GM23338 (cell line): ENCODE measurements around the gene CCDC60. TPM values are rescaled to one million over a fixed set of nuclear protein-coding genes. Genes with fewer than 3 reads are reported as not detected.

Experiments used
- ATAC-seq: fragments of 200-7000 bp; cut with Tn5 transposase; 3 replicates; pipeline ENCODE4 v1.9.1; 2020
- DNase-seq: peaks from one replicate; pipeline ENCODE4 v3.0.0-alpha.2; 2015; ENCODE audit warnings: low spot score
- H2AFZ ChIP-seq: fragments of 200-600 bp; sonication (generic); 2 replicates; pipeline ENCODE4 v1.8.0; 2016; ENCODE audit warnings: antibody characterized with exemption, mild to moderate bottlenecking, moderate library complexity
- H3F3A ChIP-seq: fragments of 200-600 bp; sonication (generic); replicated peaks from 2 replicates; pipeline ENCODE4 v1.8.0; 2017; ENCODE audit warnings: antibody characterized with exemption, mixed run types, low read depth
- H3K27ac ChIP-seq: fragments of 200-600 bp; sonication (generic); 2 replicates; pipeline ENCODE4 v1.6.1; 2016; ENCODE audit warnings: low read depth
- H3K27me3 ChIP-seq: fragments of 200-600 bp; sonication (generic); 2 replicates; pipeline ENCODE4 v1.8.0; 2016; ENCODE audit warnings: mild to moderate bottlenecking, mixed run types, moderate library complexity; ENCODE audit not compliant: insufficient read depth
- H3K36me3 ChIP-seq: fragments of 200-600 bp; sonication (generic); 2 replicates; pipeline ENCODE4 v1.8.0; 2016; ENCODE audit warnings: mild to moderate bottlenecking; ENCODE audit not compliant: insufficient read depth
- H3K4me1 ChIP-seq: fragments of 200-600 bp; sonication (generic); 2 replicates; pipeline ENCODE4 v1.8.0; 2016; ENCODE audit warnings: mild to moderate bottlenecking, moderate library complexity; ENCODE audit not compliant: insufficient read depth
- H3K4me2 ChIP-seq: fragments of 200-600 bp; sonication (generic); 2 replicates; pipeline ENCODE4 v1.7.1; 2017; ENCODE audit warnings: mixed run types
- H3K4me3 ChIP-seq: fragments of 200-600 bp; sonication (generic); 2 replicates; pipeline ENCODE4 v1.6.1; 2016; ENCODE audit warnings: mixed run types
- H3K79me2 ChIP-seq: fragments of 200-600 bp; sonication (generic); replicated peaks from 2 replicates; pipeline ENCODE4 v1.8.0; 2017; ENCODE audit warnings: mild to moderate bottlenecking; ENCODE audit not compliant: insufficient read depth
- H3K9me2 ChIP-seq: fragments of 200-600 bp; sonication (generic); 2 replicates; pipeline ENCODE4 v1.8.0; 2017; ENCODE audit not compliant: insufficient read depth
- H4K20me1 ChIP-seq: fragments of 200-600 bp; sonication (generic); replicated peaks from 2 replicates; pipeline ENCODE4 v1.8.0; 2017; ENCODE audit warnings: mild to moderate bottlenecking; ENCODE audit not compliant: insufficient read depth
- H3K27ac Mint-ChIP-seq: 2 replicates; pipeline ENCODE4 v1.8.0; 2020; ENCODE audit warnings: inconsistent platforms, mild to moderate bottlenecking, moderate library complexity, mixed read lengths
- H3K27me3 Mint-ChIP-seq: 3 replicates; pipeline ENCODE4 v1.8.0; 2022; ENCODE audit warnings: low read depth, mild to moderate bottlenecking, moderate library complexity, mixed read lengths, inconsistent platforms; ENCODE audit not compliant: insufficient read depth, poor library complexity
- H3K36me3 Mint-ChIP-seq: 3 replicates; pipeline ENCODE4 v1.8.0; 2021; ENCODE audit warnings: low read depth, mild to moderate bottlenecking, inconsistent platforms, moderate library complexity, mixed read lengths
- H3K4me1 Mint-ChIP-seq: 3 replicates; pipeline ENCODE4 v1.8.0; 2020; ENCODE audit warnings: mild to moderate bottlenecking, inconsistent platforms, mixed read lengths
- H3K4me3 Mint-ChIP-seq: 3 replicates; pipeline ENCODE4 v1.8.0; 2021; ENCODE audit warnings: moderate library complexity, mild to moderate bottlenecking, inconsistent platforms, mixed read lengths
- H3K9me3 Mint-ChIP-seq: 3 replicates; pipeline ENCODE4 v1.8.0; 2020; ENCODE audit warnings: moderate library complexity, mild to moderate bottlenecking, inconsistent platforms, mixed read lengths
- CREB1 ChIP-seq: fragments of 250-450 bp; sonication (Bioruptor Pico); IDR thresholded peaks from 2 replicates; pipeline ENCODE4 v1.5.0; 2020; ENCODE audit warnings: low read depth, mild to moderate bottlenecking, moderate library complexity
- EZH2 ChIP-seq: fragments of 200-600 bp; sonication (generic); IDR thresholded peaks from one replicate; pipeline ENCODE4 v1.8.0; 2017; ENCODE audit warnings: antibody characterized with exemption, mild to moderate bottlenecking, low read depth; ENCODE audit not compliant: unreplicated experiment
- POLR2AphosphoS5 ChIP-seq: IDR thresholded peaks from 2 replicates; pipeline ENCODE4 v1.6.1; 2016; ENCODE audit warnings: antibody characterized with exemption, low read depth
- ZNF331 ChIP-seq: fragments of 250-450 bp; sonication (Bioruptor Pico); IDR thresholded peaks from 2 replicates; pipeline ENCODE4 v1.5.0; 2020; ENCODE audit warnings: low read depth, mild to moderate bottlenecking, moderate library complexity
- polyA plus RNA-seq: library from polyadenylated mRNA; unstranded; fragments of >200 nt; fragmentation: Nextera tagmentation; extraction: Ambion mirVana; gene quantifications from 2 replicates; pipeline ENCODE4 v1.2.1, GENCODE V29; 2016
- total RNA-seq: library from RNA; depleted of rRNA; stranded (reverse); fragments of >200 nt; shearing (Covaris generic); gene quantifications from 2 replicates; pipeline ENCODE4 v1.2.3, GENCODE V29; 2014
- TF ChIP-seq, protein P1 (sequence below): fragments of 250-450 bp; sonication (Bioruptor Pico); IDR thresholded peaks from 2 replicates; pipeline ENCODE4 v1.5.0; 2020; ENCODE audit warnings: mild to moderate bottlenecking, moderate library complexity
- TF ChIP-seq, protein P2 (sequence below): IDR thresholded peaks from one replicate; pipeline ENCODE4 v1.6.1; 2018; ENCODE audit warnings: antibody characterized with exemption; ENCODE audit not compliant: unreplicated experiment
- TF ChIP-seq, protein P3 (sequence below): IDR thresholded peaks from 2 replicates; pipeline ENCODE4 v1.6.1; 2016; ENCODE audit warnings: antibody characterized with exemption

The CCDC60 gene
- total and polyA plus RNA-seq, 2 experiments from 2014 or later: 0.53 TPM; not detected in 1

DNA sequence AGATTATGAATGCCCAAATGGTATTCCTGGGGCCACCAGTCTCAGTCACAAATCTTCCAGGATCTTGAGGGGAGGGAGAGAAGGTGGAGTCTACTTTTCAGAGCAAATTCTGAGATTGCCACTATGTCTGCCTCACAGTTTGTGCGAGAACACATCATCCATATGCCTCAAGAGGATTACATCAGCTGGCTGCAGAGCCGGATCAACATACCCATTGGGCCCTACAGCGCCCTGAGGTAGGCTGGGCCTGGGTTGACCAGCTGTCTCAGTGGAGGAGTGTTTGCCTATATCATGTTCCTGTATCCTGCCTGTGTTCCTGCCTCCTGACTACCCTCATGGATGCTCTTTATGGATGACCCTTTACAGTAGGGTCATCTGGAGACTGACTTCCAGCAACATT, 205.9 kb downstream of the CCDC60 start:
- Histone ChIP-seq H3F3A (no peaks in the 10 kb centered on the region), H3K9me2 (no peaks in the 10 kb centered on the region), H3K4me3 (no peak overlapping the region), H4K20me1 (no peaks in the 10 kb centered on the region), H2AFZ (no peak overlapping the region), H3K36me3 (no peaks in the 10 kb centered on the region), H3K79me2 (no peaks in the 10 kb centered on the region), H3K27me3 (no peaks in the 10 kb centered on the region), H3K4me1 (no peaks in the 10 kb centered on the region; the same call in 1 of the 2 replicates), H3K4me2 (no peak overlapping the region), H3K27ac (no peak overlapping the region)
- ATAC-seq (no peak), DNase-seq (no peak)
- peaks cover 11% of the 10 kb centered on the region for H3K36me3 Mint-ChIP-seq
- no peak overlapping the region for H3K27ac Mint-ChIP-seq
- H3K27me3 Mint-ChIP-seq: peaks cover 7% of the 10 kb centered on the region
- TF ChIP-seq EZH2 (no peak), ZNF331 (CRISPR knock-in tag) (no peak), POLR2AphosphoS5 (no peak), CREB1 (no peak)
- TF ChIP-seq, protein P1, sequence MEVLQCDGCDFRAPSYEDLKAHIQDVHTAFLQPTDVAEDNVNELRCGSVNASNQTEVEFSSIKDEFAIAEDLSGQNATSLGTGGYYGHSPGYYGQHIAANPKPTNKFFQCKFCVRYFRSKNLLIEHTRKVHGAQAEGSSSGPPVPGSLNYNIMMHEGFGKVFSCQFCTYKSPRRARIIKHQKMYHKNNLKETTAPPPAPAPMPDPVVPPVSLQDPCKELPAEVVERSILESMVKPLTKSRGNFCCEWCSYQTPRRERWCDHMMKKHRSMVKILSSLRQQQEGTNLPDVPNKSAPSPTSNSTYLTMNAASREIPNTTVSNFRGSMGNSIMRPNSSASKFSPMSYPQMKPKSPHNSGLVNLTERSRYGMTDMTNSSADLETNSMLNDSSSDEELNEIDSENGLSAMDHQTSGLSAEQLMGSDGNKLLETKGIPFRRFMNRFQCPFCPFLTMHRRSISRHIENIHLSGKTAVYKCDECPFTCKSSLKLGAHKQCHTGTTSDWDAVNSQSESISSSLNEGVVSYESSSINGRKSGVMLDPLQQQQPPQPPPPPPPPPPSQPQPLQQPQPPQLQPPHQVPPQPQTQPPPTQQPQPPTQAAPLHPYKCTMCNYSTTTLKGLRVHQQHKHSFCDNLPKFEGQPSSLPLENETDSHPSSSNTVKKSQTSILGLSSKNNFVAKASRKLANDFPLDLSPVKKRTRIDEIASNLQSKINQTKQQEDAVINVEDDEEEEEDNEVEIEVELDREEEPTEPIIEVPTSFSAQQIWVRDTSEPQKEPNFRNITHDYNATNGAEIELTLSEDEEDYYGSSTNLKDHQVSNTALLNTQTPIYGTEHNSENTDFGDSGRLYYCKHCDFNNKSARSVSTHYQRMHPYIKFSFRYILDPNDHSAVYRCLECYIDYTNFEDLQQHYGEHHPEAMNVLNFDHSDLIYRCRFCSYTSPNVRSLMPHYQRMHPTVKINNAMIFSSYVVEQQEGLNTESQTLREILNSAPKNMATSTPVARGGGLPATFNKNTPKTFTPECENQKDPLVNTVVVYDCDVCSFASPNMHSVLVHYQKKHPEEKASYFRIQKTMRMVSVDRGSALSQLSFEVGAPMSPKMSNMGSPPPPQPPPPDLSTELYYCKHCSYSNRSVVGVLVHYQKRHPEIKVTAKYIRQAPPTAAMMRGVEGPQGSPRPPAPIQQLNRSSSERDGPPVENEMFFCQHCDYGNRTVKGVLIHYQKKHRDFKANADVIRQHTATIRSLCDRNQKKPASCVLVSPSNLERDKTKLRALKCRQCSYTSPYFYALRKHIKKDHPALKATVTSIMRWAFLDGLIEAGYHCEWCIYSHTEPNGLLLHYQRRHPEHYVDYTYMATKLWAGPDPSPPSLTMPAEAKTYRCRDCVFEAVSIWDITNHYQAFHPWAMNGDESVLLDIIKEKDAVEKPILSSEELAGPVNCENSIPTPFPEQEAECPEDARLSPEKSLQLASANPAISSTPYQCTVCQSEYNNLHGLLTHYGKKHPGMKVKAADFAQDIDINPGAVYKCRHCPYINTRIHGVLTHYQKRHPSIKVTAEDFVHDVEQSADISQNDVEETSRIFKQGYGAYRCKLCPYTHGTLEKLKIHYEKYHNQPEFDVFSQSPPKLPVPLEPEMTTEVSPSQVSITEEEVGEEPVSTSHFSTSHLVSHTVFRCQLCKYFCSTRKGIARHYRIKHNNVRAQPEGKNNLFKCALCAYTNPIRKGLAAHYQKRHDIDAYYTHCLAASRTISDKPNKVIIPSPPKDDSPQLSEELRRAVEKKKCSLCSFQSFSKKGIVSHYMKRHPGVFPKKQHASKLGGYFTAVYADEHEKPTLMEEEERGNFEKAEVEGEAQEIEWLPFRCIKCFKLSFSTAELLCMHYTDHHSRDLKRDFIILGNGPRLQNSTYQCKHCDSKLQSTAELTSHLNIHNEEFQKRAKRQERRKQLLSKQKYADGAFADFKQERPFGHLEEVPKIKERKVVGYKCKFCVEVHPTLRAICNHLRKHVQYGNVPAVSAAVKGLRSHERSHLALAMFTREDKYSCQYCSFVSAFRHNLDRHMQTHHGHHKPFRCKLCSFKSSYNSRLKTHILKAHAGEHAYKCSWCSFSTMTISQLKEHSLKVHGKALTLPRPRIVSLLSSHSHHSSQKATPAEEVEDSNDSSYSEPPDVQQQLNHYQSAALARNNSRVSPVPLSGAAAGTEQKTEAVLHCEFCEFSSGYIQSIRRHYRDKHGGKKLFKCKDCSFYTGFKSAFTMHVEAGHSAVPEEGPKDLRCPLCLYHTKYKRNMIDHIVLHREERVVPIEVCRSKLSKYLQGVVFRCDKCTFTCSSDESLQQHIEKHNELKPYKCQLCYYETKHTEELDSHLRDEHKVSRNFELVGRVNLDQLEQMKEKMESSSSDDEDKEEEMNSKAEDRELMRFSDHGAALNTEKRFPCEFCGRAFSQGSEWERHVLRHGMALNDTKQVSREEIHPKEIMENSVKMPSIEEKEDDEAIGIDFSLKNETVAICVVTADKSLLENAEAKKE (CRISPR knock-in tag): no peak
- TF ChIP-seq, protein P2, sequence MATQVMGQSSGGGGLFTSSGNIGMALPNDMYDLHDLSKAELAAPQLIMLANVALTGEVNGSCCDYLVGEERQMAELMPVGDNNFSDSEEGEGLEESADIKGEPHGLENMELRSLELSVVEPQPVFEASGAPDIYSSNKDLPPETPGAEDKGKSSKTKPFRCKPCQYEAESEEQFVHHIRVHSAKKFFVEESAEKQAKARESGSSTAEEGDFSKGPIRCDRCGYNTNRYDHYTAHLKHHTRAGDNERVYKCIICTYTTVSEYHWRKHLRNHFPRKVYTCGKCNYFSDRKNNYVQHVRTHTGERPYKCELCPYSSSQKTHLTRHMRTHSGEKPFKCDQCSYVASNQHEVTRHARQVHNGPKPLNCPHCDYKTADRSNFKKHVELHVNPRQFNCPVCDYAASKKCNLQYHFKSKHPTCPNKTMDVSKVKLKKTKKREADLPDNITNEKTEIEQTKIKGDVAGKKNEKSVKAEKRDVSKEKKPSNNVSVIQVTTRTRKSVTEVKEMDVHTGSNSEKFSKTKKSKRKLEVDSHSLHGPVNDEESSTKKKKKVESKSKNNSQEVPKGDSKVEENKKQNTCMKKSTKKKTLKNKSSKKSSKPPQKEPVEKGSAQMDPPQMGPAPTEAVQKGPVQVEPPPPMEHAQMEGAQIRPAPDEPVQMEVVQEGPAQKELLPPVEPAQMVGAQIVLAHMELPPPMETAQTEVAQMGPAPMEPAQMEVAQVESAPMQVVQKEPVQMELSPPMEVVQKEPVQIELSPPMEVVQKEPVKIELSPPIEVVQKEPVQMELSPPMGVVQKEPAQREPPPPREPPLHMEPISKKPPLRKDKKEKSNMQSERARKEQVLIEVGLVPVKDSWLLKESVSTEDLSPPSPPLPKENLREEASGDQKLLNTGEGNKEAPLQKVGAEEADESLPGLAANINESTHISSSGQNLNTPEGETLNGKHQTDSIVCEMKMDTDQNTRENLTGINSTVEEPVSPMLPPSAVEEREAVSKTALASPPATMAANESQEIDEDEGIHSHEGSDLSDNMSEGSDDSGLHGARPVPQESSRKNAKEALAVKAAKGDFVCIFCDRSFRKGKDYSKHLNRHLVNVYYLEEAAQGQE: no peak
- TF ChIP-seq, protein P3, sequence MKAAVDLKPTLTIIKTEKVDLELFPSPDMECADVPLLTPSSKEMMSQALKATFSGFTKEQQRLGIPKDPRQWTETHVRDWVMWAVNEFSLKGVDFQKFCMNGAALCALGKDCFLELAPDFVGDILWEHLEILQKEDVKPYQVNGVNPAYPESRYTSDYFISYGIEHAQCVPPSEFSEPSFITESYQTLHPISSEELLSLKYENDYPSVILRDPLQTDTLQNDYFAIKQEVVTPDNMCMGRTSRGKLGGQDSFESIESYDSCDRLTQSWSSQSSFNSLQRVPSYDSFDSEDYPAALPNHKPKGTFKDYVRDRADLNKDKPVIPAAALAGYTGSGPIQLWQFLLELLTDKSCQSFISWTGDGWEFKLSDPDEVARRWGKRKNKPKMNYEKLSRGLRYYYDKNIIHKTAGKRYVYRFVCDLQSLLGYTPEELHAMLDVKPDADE: no peak
- H3K9me3 Mint-ChIP-seq: peaks cover 39% of the 10 kb centered on the region
- H3K4me1 Mint-ChIP-seq: no peaks in the 10 kb centered on the region
- H3K4me3 Mint-ChIP-seq: no peak overlapping the region
